SW 1271 (cell line): ENCODE results near the gene GPR18.

Experiments used
- DNase-seq, 2 experiments: peaks; one replicate each; lab custom pipeline; 2025; lab: John Stamatoyannopoulos, UW

The GPR18 gene

DNA sequence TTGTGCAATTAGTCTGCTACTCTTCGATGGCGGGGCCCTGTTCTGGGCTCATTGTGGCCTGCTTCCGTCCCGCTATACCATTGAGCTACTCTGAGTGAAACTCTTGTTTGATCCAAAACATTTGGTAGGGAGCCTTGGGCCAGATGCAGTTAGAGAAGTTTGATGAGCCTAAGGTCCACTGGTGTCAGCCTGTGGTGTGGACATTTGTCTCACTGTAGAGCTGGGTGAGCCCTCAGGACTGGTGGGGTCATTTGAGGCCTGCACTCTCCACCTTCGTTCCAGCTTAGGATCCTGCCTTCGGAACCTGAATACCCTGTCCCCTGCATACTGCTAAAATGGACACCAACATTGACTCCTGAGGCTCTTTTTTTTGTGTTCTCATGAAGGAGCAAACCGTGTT, 50.7 kb downstream of the GPR18 start:
- no peak for DNase-seq

DNA sequence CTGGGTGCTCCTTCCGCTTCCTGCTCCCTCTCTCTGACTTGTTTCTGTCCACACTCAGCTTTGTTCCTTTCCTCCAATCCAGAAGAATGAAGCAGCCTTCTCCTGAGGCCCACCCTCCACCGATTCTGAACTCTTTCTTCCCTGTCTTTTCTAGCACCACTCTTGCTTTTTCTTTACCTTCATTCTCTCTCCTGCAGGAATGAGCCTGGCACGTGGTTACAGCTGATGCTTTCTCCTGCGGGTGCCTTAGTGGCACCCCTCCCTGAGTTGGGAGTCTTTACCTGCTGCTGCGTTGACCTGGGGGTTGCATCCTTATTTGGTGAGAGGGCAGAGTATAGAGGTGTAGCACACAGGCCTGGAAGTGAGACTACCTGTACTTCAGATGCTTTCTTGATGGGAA, 51.3 kb downstream of the GPR18 start:
- DNase-seq: no peak

DNA sequence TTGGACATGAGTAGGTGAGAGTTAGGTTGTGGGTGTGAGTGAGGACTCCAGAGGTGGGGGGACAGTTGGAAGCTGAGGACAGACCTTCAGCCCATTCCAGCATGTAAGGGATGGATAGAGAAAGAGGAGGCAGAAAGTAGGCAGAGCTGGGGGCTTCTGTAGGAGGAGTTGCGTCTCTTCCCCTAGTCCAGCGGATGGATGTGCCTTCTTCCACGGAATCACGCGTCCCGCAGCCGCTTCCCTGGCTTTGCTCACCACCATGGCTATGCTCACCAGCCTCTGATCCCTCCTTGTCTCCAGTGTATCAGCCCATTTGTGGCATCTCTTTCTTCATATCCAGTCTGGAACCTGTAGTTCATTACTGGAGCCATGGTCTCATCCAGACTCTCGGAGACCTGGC, 52.0 kb downstream of the GPR18 start:
- DNase-seq: no peak

DNA sequence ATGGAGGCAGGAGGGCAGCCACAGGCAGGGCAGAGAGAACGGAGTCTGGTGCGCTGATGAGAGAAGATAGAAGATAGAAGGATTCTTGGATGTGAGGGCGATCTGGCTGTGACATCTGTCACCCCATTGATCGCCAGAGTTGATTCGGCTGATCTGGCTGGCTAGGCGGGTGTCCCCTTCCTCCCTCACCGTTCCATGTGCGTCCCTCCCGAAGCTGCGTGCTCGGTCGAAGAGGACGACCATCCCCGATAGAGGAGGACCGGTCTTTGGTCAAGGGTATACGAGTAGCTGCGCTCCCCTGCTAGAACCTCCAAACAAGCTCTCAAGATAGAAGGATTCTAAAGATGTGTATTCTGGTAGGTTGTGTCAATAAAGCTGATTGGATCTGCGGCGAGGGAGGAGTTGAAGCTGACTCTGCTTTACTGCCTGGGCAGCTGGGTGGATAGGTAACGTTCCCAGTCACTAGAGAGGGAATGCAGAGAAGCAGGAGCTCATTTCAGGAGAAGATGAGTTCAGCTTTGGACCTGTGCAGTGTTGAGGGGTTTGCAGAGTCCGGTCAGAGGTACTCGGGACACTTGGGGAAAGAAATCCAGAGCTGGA, 52.5 kb downstream of the GPR18 start:
- DNase-seq: no peak
